Measurements from ENCODE around the gene PUM2. TPM values are rescaled to one million over a fixed set of nuclear protein-coding genes. Genes with fewer than 3 reads are reported as not detected.
"Not testable (repeated sequence)": the region's sequence is repeated elsewhere in the genome, so short reads cannot be mapped to it uniquely, and the experiment has no call there.

Gene PUM2
- total RNA-seq, 1 donor from 2014 or later: 22.4 TPM

- H3K9me3 ChIP-seq: no peaks in the 10 kb centered on the region
- H3K27me3 ChIP-seq: no peaks in the 10 kb centered on the region
- intact Hi-C loops (cut with DNase I): no loop called here
- DNase-seq (ENCODE audit: low spot score in 2 of 2): no peak
- peaks cover 38 to 72% of the 10 kb centered on the region in 2 donors for H3K36me3 ChIP-seq
- H3K27ac ChIP-seq: no peak overlapping the region
- no peak overlapping the region for H3K4me3 ChIP-seq
- no peaks in the 10 kb centered on the region for H3K4me1 ChIP-seq
- TF ChIP-seq CTCF (IDR thresholded peaks at IDR 0.05): no peak
These were observed 95.9 kb downstream of the PUM2 start for GRCh38 chr2:20254731-20255130.

- Histone ChIP-seq H3K4me1 (no peaks in the 10 kb centered on the region), H3K27ac (no peak overlapping the region), H3K27me3 (no peaks in the 10 kb centered on the region), H3K9me3 (no peaks in the 10 kb centered on the region), H3K36me3 (peaks cover 36 to 60% of the 10 kb centered on the region in 2 donors), H3K4me3 (no peak overlapping the region)
- intact Hi-C loops (cut with DNase I): no loop called here
- DNase-seq (ENCODE audit: low spot score in 2 of 2): no peak
- no peak for TF ChIP-seq CTCF (IDR thresholded peaks at IDR 0.05)
These were observed 100.2 kb downstream of the PUM2 start for GRCh38 chr2:20250436-20250835.

GRCh38 chr2:20249170-20249569, 101.5 kb downstream of the PUM2 start:
- no peak overlapping the region for H3K4me3 ChIP-seq
- DNase-seq (ENCODE audit: low spot score in 2 of 2): no peak
- TF ChIP-seq CTCF (IDR thresholded peaks at IDR 0.05): no peak
- H3K9me3 ChIP-seq: no peaks in the 10 kb centered on the region
- intact Hi-C loops (cut with DNase I): no loop called here
- H3K4me1 ChIP-seq: no peaks in the 10 kb centered on the region
- peaks cover 23 to 47% of the 10 kb centered on the region in 2 donors for H3K36me3 ChIP-seq
- no peaks in the 10 kb centered on the region for H3K27me3 ChIP-seq
- H3K27ac ChIP-seq: no peak overlapping the region

GRCh38 chr2:20247084-20247483, 103.6 kb downstream of the PUM2 start:
- intact Hi-C loops (cut with DNase I): no loop called here
- Histone ChIP-seq H3K9me3 (no peaks in the 10 kb centered on the region), H3K27me3 (no peaks in the 10 kb centered on the region), H3K4me3 (no peak overlapping the region), H3K27ac (no peak overlapping the region), H3K4me1 (no peaks in the 10 kb centered on the region), H3K36me3 (peaks cover 8 to 26% of the 10 kb centered on the region in 2 donors)
- DNase-seq (ENCODE audit: low spot score in 2 of 2): no peak
- TF ChIP-seq CTCF (IDR thresholded peaks at IDR 0.05): no peak

- H3K36me3 ChIP-seq; DNase-seq (ENCODE audit: low spot score in 2 of 2); H3K27ac ChIP-seq; H3K27me3 ChIP-seq; H3K4me1 ChIP-seq; H3K9me3 ChIP-seq; intact Hi-C loops (cut with DNase I); H3K4me3 ChIP-seq: not testable (repeated sequence)
These were observed 107.0 kb downstream of the PUM2 start for GRCh38 chr2:20243637-20244036.

- Histone ChIP-seq H3K4me3 (no peak overlapping the region), H3K36me3 (peaks cover 3 to 6% of the 10 kb centered on the region in 2 donors), H3K9me3 (no peaks in the 10 kb centered on the region), H3K27me3 (no peaks in the 10 kb centered on the region), H3K4me1 (no peaks in the 10 kb centered on the region), H3K27ac (no peak overlapping the region)
- intact Hi-C loops (cut with DNase I): no loop called here
- DNase-seq (ENCODE audit: low spot score in 2 of 2): no peak
- no peak for TF ChIP-seq CTCF (IDR thresholded peaks at IDR 0.05)
These were observed 107.8 kb downstream of the PUM2 start for GRCh38 chr2:20242727-20243377.
